Left lung (tissue), 10 donors: ENCODE measurements around the gene POLE3. TPM values are rescaled to one million over a fixed set of nuclear protein-coding genes. Genes with fewer than 3 reads are reported as not detected.

Experiments
- ATAC-seq: fragments of 200-7000 bp; cut with Tn5 transposase; one replicate; pipeline ENCODE4 v1.9.1; 2020; ENCODE audit warnings: moderate library complexity
- DNase-seq, 4 donors: peaks; one replicate each; pipeline ENCODE4 v3.0.0-alpha.2; 2013 to 2020
- H3K27ac ChIP-seq, 2 donors: fragments of 200-600 bp; sonication (generic) in 1 of 2; one replicate each; pipeline versions ENCODE4 v1.5.0 to v1.8.0; 2020 to 2021
- H3K27me3 ChIP-seq, 2 donors: fragments of 200-600 bp; sonication (generic) in 1 of 2; one replicate each; pipeline versions ENCODE4 v1.5.0 to v1.8.0; 2020 to 2021
- H3K36me3 ChIP-seq, 2 donors: fragments of 200-600 bp; sonication (generic) in 1 of 2; one replicate each; pipeline versions ENCODE4 v1.5.0 to v1.8.0; 2020 to 2021
- H3K4me1 ChIP-seq, 2 donors: fragments of 200-600 bp; one replicate each; pipeline ENCODE4 v1.8.0; 2021
- H3K4me3 ChIP-seq, 2 donors: fragments of 200-600 bp; sonication (generic) in 1 of 2; one replicate each; pipeline versions ENCODE4 v1.5.0 to v1.8.0; 2020 to 2021; ENCODE audit warnings: mild to moderate bottlenecking in 1 of 2
- H3K9me3 ChIP-seq, 2 donors: fragments of 200-600 bp; sonication (generic) in 1 of 2; one replicate each; pipeline versions ENCODE4 v1.5.0 to v1.8.0; 2020 to 2021
- intact Hi-C, 2 donors: fragments of 100-400 bp; cut with DNase I; formaldehyde crosslinking; loops; one replicate each; pipeline versions ENCODE4 v1.11.2 to v1.14.2; 2022
- polyA plus RNA-seq, 6 donors: library from polyadenylated mRNA; unstranded; fragments of 120-200 nt; gene quantifications; one replicate each; pipeline ENCODE4 v1.2.1, GENCODE V29; 2013; ENCODE audit not compliant: insufficient read length in 6 of 6
- total RNA-seq, 2 donors: library from RNA; stranded (reverse); fragmentation: NEBNext Ultra II Directional; extraction: Animal tissue kit (Norgen Biotek cat#: 25700); gene quantifications; one replicate each; pipeline ENCODE4 v1.2.1, GENCODE V29; 2021
- TF ChIP-seq, protein P1 (sequence below), 2 donors: fragments of 200-600 bp; sonication (generic) in 1 of 2; IDR thresholded peaks; one replicate each; pipeline versions ENCODE4 v1.5.0 to v1.8.0; 2021; ENCODE audit warnings: antibody characterized with exemption in 2 of 2
- donor health status: DM: no; HTN: yes; CAD: no.
- donor health status: DM: no; HTN: no; CAD: no.

The POLE3 gene
- total and polyA plus RNA-seq, 8 donors, result 24.1 to 69.0 (median 64.5) TPM

DNA sequence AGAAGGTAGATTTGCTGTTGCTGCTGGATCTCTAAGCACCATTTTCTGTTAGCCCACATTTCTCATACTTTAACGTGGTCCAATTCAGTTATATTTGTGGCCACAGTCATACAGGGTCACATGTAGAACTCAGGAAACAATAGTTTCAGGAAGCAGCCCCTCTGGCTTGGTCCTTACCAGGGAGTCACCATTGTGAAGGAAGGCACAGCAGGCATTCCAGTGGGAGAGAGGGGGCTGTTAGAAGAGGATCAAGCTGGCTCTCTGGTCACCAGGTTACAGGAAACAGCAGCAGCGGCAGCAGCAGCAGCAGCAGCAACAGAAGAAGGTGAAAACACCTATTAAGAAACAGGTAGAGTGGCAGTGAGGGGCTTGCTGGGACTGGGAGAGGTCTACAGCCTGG, 14.6 kb upstream of the POLE3 start:
- intact Hi-C loops, result loop anchor here in 1 of 2 donors (10.0 kb wide), 1 partner anchor 240 kb away; no protein-coding TSS in a partner anchor
- no peaks in the 10 kb centered on the region for H3K4me1 ChIP-seq
- DNase-seq, result no peak
- H3K4me3 ChIP-seq, result no peak overlapping the region
- H3K36me3 ChIP-seq, result no peaks in the 10 kb centered on the region
- TF ChIP-seq, protein P1, sequence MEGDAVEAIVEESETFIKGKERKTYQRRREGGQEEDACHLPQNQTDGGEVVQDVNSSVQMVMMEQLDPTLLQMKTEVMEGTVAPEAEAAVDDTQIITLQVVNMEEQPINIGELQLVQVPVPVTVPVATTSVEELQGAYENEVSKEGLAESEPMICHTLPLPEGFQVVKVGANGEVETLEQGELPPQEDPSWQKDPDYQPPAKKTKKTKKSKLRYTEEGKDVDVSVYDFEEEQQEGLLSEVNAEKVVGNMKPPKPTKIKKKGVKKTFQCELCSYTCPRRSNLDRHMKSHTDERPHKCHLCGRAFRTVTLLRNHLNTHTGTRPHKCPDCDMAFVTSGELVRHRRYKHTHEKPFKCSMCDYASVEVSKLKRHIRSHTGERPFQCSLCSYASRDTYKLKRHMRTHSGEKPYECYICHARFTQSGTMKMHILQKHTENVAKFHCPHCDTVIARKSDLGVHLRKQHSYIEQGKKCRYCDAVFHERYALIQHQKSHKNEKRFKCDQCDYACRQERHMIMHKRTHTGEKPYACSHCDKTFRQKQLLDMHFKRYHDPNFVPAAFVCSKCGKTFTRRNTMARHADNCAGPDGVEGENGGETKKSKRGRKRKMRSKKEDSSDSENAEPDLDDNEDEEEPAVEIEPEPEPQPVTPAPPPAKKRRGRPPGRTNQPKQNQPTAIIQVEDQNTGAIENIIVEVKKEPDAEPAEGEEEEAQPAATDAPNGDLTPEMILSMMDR (IDR thresholded peaks at IDR 0.05), result no peak
- no peak overlapping the region for H3K27ac ChIP-seq
- ATAC-seq, result no peak
- H3K9me3 ChIP-seq, result no peaks in the 10 kb centered on the region
- H3K27me3 ChIP-seq, result no peaks in the 10 kb centered on the region

DNA sequence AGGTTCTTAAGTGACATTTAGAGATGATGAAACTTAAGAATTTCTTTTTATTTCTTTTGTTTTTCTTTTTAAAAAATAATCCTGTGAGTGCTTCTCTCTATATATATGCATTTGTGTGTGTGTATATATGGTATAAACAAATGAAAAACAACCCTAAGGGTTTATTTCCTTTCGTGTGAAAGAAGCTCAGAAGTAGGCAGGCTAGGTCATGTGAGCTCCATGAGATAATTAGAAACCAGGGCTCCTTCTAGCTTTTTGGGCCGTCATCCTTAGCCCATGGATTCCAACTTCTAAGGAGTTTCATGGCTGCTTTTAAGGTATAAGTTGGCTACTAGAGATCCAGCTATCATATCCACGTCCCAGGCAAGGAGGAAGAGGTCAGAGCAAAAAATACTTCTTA, 11.3 kb upstream of the POLE3 start:
- intact Hi-C loops, result loop anchor here in 1 of 2 donors (10.0 kb wide), 1 partner anchor 243 kb away; no protein-coding TSS in a partner anchor
- ATAC-seq, result no peak
- no peaks in the 10 kb centered on the region for H3K27me3 ChIP-seq
- TF ChIP-seq, protein P1 (IDR thresholded peaks at IDR 0.05), result no peak
- H3K27ac ChIP-seq, result no peak overlapping the region
- H3K4me3 ChIP-seq, result no peak overlapping the region
- H3K4me1 ChIP-seq, result no peaks in the 10 kb centered on the region
- no peaks in the 10 kb centered on the region for H3K36me3 ChIP-seq
- no peaks in the 10 kb centered on the region for H3K9me3 ChIP-seq
- no peak for DNase-seq

DNA sequence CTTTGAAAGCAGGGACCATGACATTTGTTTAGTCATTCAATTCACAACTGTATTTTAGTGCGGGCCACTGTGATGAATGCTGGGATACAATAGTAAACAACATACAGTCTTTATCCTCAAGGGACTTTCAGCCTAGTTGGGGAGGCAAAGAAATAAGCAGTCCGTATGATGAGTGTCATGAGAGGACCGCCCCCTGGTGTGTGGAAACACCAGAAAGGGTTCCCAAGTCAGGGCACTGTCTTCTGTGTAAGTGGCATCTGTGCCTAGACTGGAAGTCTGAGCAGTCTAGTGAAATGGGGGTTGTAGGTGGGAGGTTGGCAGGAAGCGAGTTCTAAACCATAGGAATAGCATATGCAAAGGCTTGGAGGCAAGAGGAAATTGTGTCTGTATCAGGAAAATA, 6.9 kb upstream of the POLE3 start:
- intact Hi-C loops, result no loop called here
- H3K4me3 ChIP-seq, result no peak overlapping the region
- no peaks in the 10 kb centered on the region for H3K4me1 ChIP-seq
- ATAC-seq, result no peak
- no peak overlapping the region for H3K27ac ChIP-seq
- no peaks in the 10 kb centered on the region for H3K36me3 ChIP-seq
- TF ChIP-seq, protein P1 (IDR thresholded peaks at IDR 0.05), result no peak
- no peaks in the 10 kb centered on the region for H3K27me3 ChIP-seq
- no peak for DNase-seq
- H3K9me3 ChIP-seq, result no peaks in the 10 kb centered on the region

DNA sequence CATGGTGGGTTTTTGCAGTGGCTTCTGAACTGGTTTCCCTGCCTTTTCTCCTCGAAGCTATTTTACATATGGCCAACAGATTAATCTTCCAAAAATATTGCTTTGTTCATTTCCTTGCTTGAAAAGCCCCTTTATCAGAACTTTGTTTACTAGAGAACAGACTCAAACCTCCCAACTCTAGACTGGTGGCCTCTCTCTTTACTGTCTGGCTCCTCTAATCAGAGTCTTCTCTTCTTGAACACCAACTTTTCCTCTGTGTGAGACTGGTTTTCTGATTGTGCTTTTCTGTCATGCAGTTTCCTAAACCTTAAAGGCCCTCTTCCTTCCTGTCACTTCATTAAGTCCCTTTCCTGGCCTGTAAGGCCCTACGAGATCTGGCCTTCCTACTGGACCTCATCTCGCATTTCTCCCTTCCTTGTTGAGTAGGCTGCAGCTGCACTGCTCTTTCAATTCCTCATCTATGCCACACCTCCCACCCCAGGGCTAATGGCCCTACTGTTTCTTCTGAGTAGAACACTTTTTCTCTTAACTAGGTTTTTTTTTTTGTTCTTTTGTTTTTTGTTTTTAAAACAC, 5.8 kb upstream of the POLE3 start:
- peak; percentile 57 for ATAC-seq
- Histone ChIP-seq H3K36me3 (no peaks in the 10 kb centered on the region), H3K27me3 (no peaks in the 10 kb centered on the region), H3K27ac (peak overlapping the region; percentile 28 to 54), H3K9me3 (no peaks in the 10 kb centered on the region), H3K4me3 (no peak overlapping the region), H3K4me1 (peaks cover 4 to 5% of the 10 kb centered on the region in 2 donors)
- intact Hi-C loops, result no loop called here
- TF ChIP-seq, protein P1 (IDR thresholded peaks at IDR 0.05), result no peak
- DNase-seq, result peak in 1 of 4 donors; percentile 13

DNA sequence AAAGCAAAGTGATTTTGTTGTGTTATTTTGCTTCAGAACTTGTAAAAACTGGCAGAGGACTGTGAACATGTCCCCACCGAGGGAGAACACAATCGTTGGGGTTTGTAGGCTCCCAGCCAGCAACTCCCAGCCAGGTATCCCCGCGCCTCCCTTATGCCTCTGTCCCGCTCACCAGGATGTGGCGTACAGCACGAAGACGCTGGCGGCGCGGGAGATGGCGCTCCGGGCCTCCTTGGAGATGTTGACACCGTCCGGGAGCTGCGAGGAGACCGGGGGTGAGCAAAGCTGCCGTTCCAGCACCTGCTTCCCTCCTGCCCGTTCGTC, 630 bp downstream of the POLE3 start:
- Histone ChIP-seq H3K4me1 (peaks cover 10 to 37% of the 10 kb centered on the region in 2 donors), H3K27me3 (no peaks in the 10 kb centered on the region), H3K27ac (peak overlapping the region; percentile 90 to 92), H3K4me3 (peak overlapping the region; percentile 84 to 92), H3K36me3 (peaks cover 0 to 21% of the 10 kb centered on the region in 2 donors), H3K9me3 (no peaks in the 10 kb centered on the region)
- ATAC-seq, result no peak
- intact Hi-C loops, result no loop called here
- TF ChIP-seq, protein P1 (IDR thresholded peaks at IDR 0.05), result no peak
- DNase-seq, result peak in 1 of 4 donors; percentile 11
